Esophagus muscularis mucosa (tissue), 3 donors: Measurements from ENCODE around the gene INPP5A.

Experiments used
- POLR2A ChIP-seq: fragments of 450-650 bp; IDR thresholded peaks from one replicate; pipeline ENCODE4 v1.6.1; 2017; ENCODE audit warnings: antibody characterized with exemption, moderate library complexity, mild to moderate bottlenecking, low read depth
- POLR2AphosphoS5 ChIP-seq, 2 donors: sonication (generic); formaldehyde crosslinking; IDR thresholded peaks; one replicate each; pipeline ENCODE4 v1.6.1; 2017; ENCODE audit warnings: antibody characterized with exemption in 2 of 2
- TF ChIP-seq, protein P1 (sequence below), 3 experiments: fragments of 200-600 bp in 2 of 3; fragments of 450-650 bp in 1 of 3; sonication (generic) in 2 of 3; IDR thresholded peaks; one replicate each; pipeline ENCODE4 v1.5.1; 2017 to 2019; ENCODE audit warnings: antibody characterized with exemption in 3 of 3, mild to moderate bottlenecking in 2 of 3, moderate library complexity in 1 of 3

GRCh38 chr10:132574783-132575319, 37.3 kb downstream of the INPP5A start:
- TF ChIP-seq, protein P1, sequence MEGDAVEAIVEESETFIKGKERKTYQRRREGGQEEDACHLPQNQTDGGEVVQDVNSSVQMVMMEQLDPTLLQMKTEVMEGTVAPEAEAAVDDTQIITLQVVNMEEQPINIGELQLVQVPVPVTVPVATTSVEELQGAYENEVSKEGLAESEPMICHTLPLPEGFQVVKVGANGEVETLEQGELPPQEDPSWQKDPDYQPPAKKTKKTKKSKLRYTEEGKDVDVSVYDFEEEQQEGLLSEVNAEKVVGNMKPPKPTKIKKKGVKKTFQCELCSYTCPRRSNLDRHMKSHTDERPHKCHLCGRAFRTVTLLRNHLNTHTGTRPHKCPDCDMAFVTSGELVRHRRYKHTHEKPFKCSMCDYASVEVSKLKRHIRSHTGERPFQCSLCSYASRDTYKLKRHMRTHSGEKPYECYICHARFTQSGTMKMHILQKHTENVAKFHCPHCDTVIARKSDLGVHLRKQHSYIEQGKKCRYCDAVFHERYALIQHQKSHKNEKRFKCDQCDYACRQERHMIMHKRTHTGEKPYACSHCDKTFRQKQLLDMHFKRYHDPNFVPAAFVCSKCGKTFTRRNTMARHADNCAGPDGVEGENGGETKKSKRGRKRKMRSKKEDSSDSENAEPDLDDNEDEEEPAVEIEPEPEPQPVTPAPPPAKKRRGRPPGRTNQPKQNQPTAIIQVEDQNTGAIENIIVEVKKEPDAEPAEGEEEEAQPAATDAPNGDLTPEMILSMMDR (IDR thresholded peaks at IDR 0.05): no peak
- TF ChIP-seq POLR2A: no peak
- TF ChIP-seq POLR2AphosphoS5 (IDR thresholded peaks at IDR 0.05): no peak
